ENCODE results near the gene RPL39L. TPM values are rescaled to one million over a fixed set of nuclear protein-coding genes. Genes with fewer than 3 reads are reported as not detected.

RPL39L gene
- total RNA-seq, 2 donors from 2014 or later: 2.6 to 11.6 TPM

DNA sequence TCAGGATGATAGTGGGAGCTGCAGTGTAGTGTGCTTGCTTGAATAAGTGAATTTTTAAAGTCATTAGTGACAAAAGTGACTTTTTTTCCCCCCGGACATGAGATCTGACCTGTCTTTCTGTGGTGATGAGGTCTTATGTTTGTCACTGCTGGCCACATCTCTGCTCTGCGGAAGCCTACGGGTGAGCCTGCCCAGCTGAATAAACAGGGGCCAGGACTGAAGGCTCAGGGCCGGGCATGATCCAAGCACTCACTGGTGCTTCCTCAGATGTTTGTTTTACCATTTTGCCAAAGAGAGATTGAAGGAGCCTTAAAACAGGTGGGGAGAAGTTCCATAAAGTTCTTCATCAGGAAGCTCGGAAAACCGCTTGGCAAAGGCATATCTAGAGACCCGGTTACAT is 35.0 kb downstream of the RPL39L start:
- intact Hi-C loops (cut with DNase I): no loop called here
- TF ChIP-seq, protein P1, sequence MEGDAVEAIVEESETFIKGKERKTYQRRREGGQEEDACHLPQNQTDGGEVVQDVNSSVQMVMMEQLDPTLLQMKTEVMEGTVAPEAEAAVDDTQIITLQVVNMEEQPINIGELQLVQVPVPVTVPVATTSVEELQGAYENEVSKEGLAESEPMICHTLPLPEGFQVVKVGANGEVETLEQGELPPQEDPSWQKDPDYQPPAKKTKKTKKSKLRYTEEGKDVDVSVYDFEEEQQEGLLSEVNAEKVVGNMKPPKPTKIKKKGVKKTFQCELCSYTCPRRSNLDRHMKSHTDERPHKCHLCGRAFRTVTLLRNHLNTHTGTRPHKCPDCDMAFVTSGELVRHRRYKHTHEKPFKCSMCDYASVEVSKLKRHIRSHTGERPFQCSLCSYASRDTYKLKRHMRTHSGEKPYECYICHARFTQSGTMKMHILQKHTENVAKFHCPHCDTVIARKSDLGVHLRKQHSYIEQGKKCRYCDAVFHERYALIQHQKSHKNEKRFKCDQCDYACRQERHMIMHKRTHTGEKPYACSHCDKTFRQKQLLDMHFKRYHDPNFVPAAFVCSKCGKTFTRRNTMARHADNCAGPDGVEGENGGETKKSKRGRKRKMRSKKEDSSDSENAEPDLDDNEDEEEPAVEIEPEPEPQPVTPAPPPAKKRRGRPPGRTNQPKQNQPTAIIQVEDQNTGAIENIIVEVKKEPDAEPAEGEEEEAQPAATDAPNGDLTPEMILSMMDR (IDR thresholded peaks at IDR 0.05): no peak
- no peak overlapping the region for H3K4me3 ChIP-seq
- H3K36me3 ChIP-seq: no peaks in the 10 kb centered on the region
- no peak overlapping the region for H3K9ac ChIP-seq (ENCODE audit: low read depth in 2 of 2, low read length in 2 of 2)
- DNase-seq: no peak
- H3K27me3 ChIP-seq: no peaks in the 10 kb centered on the region
- H3K27ac ChIP-seq: no peak overlapping the region
- H3K9me3 ChIP-seq: no peaks in the 10 kb centered on the region
- H3K4me1 ChIP-seq: no peaks in the 10 kb centered on the region

DNA sequence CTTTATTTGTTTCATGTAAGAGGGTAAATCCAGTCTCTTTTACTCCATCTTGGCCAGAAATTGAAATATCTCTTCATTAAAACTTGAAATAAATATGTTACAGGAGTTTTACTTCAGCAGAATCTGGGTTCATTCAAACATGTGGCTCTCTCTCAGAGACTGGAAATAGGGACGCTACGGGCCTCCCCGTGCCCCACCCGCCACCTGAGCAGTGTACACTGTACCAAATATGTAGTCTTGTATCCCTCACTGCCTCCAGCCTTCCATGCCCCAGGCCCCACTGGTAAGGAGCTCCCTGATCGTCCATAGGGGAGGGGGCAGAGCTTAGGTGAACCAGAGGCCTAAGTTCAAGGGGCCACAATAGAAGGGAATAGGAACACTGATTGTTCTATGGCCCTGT is 36.0 kb downstream of the RPL39L start:
- H3K9me3 ChIP-seq: no peaks in the 10 kb centered on the region
- DNase-seq: no peak
- intact Hi-C loops (cut with DNase I): no loop called here
- H3K36me3 ChIP-seq: no peaks in the 10 kb centered on the region
- TF ChIP-seq, protein P1 (IDR thresholded peaks at IDR 0.05): no peak
- H3K4me1 ChIP-seq: no peaks in the 10 kb centered on the region
- H3K27ac ChIP-seq: no peak overlapping the region
- no peak overlapping the region for H3K9ac ChIP-seq (ENCODE audit: low read depth in 2 of 2, low read length in 2 of 2)
- H3K27me3 ChIP-seq: no peaks in the 10 kb centered on the region
- H3K4me3 ChIP-seq: no peak overlapping the region

DNA sequence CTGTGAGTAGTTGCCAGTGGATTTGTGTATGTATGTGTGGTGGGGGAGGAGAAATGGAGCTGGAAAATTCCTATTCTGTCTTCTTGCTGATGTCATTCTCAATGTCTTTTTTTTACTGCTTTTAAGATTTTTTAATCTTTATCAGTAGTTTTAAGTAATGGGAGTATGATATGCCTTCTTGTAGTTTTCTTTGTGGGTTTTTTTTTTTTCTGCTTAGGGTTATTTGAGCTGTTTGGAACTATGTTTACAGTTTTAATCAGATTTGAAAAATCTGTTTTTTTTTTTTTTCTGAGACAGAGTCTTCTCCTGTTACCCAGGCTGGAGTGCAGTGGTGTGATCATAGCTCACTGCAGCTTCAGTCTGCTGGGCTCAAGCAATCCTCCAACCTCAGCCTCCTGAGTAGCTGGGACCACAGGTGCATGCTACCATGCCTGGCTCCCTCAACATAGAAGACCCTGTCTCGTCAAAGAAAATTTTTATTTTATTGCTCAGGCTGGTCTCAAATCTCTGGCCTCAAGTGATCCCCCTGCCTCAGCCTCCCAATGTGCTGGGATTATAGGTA is 37.1 kb downstream of the RPL39L start:
- no peak overlapping the region for H3K9ac ChIP-seq (ENCODE audit: low read depth in 2 of 2, low read length in 2 of 2)
- intact Hi-C loops (cut with DNase I): no loop called here
- no peaks in the 10 kb centered on the region for H3K27me3 ChIP-seq
- no peaks in the 10 kb centered on the region for H3K36me3 ChIP-seq
- no peak overlapping the region for H3K27ac ChIP-seq
- TF ChIP-seq, protein P1 (IDR thresholded peaks at IDR 0.05): no peak
- H3K4me3 ChIP-seq: no peak overlapping the region
- H3K4me1 ChIP-seq: no peaks in the 10 kb centered on the region
- no peaks in the 10 kb centered on the region for H3K9me3 ChIP-seq
- DNase-seq: no peak

DNA sequence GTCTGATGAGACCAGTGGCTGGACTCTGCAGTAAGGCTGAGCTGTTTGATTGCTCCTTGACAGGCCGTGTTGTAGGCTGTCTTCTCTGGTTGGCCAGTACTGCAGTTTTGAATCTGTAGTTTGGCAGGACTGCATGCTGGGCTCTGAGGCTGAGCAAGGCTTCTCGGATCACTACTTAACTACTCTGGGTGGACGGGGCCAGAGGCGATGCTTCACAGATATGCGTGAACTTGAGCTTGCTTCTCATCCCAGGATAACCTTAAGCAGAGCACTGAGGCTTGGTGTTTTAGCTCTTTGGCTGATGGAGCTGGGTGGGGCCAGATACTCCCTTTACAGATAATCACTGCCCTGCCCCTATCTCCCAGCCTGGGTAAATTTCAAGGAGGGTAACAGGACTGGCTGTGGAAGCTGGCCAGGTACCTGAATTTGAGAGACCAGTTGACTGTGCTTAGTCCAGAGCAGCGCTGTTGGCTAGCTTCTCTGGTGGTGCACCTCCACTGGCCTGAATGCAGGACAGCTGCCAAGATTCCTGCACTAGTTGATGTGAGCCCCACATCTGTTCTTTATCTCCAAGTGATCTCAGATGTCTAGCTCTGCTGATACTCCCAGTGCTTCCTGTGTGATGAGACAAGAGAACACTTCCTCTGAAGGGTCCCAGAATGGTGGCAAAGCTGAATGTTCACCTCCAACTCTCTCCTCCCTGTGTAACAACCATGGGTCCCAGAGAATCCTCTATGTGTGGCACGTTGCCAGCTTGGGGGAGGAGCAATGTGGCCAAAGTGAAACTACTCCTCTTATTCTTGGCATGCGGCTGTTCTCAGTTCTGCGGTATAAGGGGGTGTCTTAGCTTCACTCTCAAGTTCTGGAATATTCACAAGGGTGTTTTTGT is 37.9 kb downstream of the RPL39L start:
- H3K4me1 ChIP-seq: no peaks in the 10 kb centered on the region
- TF ChIP-seq, protein P1 (IDR thresholded peaks at IDR 0.05): no peak
- H3K36me3 ChIP-seq: no peaks in the 10 kb centered on the region
- no peak overlapping the region for H3K4me3 ChIP-seq
- no peak overlapping the region for H3K27ac ChIP-seq
- peak; percentile 70 for DNase-seq
- H3K9me3 ChIP-seq: no peaks in the 10 kb centered on the region
- intact Hi-C loops (cut with DNase I): no loop called here
- H3K9ac ChIP-seq (ENCODE audit: low read depth in 2 of 2, low read length in 2 of 2): no peak overlapping the region
- H3K27me3 ChIP-seq: no peaks in the 10 kb centered on the region

DNA sequence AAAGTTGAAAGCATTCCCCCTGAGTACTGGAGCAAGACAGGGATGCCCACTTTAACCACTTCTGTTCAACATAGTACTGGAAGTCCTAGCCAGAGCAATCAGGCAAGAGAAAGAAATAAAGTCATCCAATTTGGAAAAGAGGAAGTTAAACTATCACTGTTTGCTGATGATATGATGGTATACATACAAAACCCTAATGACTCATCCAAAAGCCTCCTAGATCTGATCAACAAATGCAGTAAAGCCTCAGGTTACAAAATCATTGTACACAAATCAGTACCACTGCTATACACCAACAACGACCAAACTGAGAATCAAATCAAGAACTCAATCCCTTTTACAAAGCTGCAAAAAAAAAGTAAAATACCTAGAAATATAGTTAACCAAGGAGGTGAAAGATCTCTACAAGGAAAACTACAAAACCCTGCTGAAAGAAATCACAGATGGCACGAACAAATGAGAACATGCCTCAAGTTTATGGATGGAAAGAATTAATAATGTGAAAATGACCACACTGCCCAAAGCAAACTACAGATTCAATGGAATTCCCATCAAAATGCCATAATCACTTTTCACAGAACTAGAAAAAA is 40.3 kb downstream of the RPL39L start:
- Histone ChIP-seq H3K4me1 (no peaks in the 10 kb centered on the region), H3K4me3 (no peak overlapping the region), H3K27ac (no peak overlapping the region), H3K9ac (ENCODE audit: low read depth in 2 of 2, low read length in 2 of 2) (no peak overlapping the region), H3K27me3 (no peaks in the 10 kb centered on the region), H3K36me3 (no peaks in the 10 kb centered on the region), H3K9me3 (no peaks in the 10 kb centered on the region)
- no peak for DNase-seq
- intact Hi-C loops (cut with DNase I): no loop called here
- TF ChIP-seq, protein P1 (IDR thresholded peaks at IDR 0.05): no peak

All from colonic mucosa (tissue), 4 donors.